Esophagus muscularis mucosa (tissue), 4 donors: ENCODE measurements around the gene LCE5A.

Experiments used
- CTCF ChIP-seq, 3 experiments: fragments of 200-600 bp in 2 of 3; fragments of 450-650 bp in 1 of 3; sonication (generic) in 2 of 3; IDR thresholded peaks; one replicate each; pipeline ENCODE4 v1.5.1; 2017 to 2019; ENCODE audit warnings: antibody characterized with exemption in 3 of 3, mild to moderate bottlenecking in 2 of 3, moderate library complexity in 1 of 3
- EP300 ChIP-seq: sonication (generic); formaldehyde crosslinking; IDR thresholded peaks from one replicate; pipeline ENCODE4 v1.6.1; 2017; ENCODE audit warnings: antibody characterized with exemption
- POLR2A ChIP-seq: fragments of 450-650 bp; IDR thresholded peaks from one replicate; pipeline ENCODE4 v1.6.1; 2017; ENCODE audit warnings: antibody characterized with exemption, moderate library complexity, mild to moderate bottlenecking, low read depth
- POLR2AphosphoS5 ChIP-seq, 2 donors: sonication (generic); formaldehyde crosslinking; IDR thresholded peaks; one replicate each; pipeline ENCODE4 v1.6.1; 2017; ENCODE audit warnings: antibody characterized with exemption in 2 of 2

DNA sequence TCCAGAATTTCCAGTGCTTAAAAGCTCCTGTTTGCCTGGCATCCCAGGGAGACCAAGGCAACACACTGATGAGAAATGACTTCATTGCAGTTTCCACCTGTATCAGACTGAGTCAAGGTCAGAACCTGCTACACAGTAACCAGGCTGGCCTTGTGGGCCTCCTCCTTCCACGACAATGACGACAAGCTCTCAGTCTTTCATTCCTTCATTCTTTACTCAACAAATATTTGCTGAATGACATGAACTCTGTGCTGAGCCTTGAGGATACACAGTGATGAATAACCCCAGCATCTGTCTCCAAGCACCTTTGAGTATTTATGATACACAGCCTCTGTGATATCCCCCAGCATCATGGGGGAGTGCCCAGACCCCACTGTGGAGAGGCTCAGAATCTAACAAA, 8.9 kb upstream of the LCE5A start:
- TF ChIP-seq CTCF (IDR thresholded peaks at IDR 0.05) (no peak), POLR2A (no peak), EP300 (no peak), POLR2AphosphoS5 (IDR thresholded peaks at IDR 0.05) (no peak)
